Mucosa of rectum (tissue), 2 donors: ENCODE measurements around the gene PDZD7.
"Not testable (repeated sequence)": the region's sequence is repeated elsewhere in the genome, so short reads cannot be mapped to it uniquely, and the experiment has no call there.

Experiments
- H3K27ac ChIP-seq, 2 donors: one replicate each; pipeline ENCODE4 v1.7.0; 2013; ENCODE audit warnings: inconsistent platforms in 2 of 2, low read depth in 2 of 2, low read length in 2 of 2
- H3K27me3 ChIP-seq, 2 donors: one replicate each; pipeline ENCODE4 v1.7.0; 2013; ENCODE audit warnings: low read length in 2 of 2; ENCODE audit not compliant: control insufficient read depth in 2 of 2, insufficient read depth in 2 of 2
- H3K36me3 ChIP-seq, 2 donors: one replicate each; pipeline ENCODE4 v1.7.0; 2013; ENCODE audit warnings: low read length in 2 of 2; ENCODE audit not compliant: control insufficient read depth in 2 of 2, insufficient read depth in 2 of 2
- H3K4me1 ChIP-seq, 2 donors: one replicate each; pipeline ENCODE4 v1.7.0; 2013; ENCODE audit warnings: low read length in 2 of 2, mild to moderate bottlenecking in 1 of 2; ENCODE audit not compliant: control insufficient read depth in 2 of 2, insufficient read depth in 2 of 2
- H3K4me3 ChIP-seq, 2 donors: one replicate each; pipeline ENCODE4 v1.7.0; 2013; ENCODE audit warnings: low read length in 2 of 2
- H3K9ac ChIP-seq, 2 donors: one replicate each; pipeline ENCODE4 v1.7.0; 2013; ENCODE audit warnings: low read length in 2 of 2, low read depth in 1 of 2, mild to moderate bottlenecking in 1 of 2
- H3K9me3 ChIP-seq, 2 donors: one replicate each; pipeline ENCODE4 v1.7.0; 2013; ENCODE audit warnings: low read length in 2 of 2; ENCODE audit not compliant: control insufficient read depth in 2 of 2
- donor health status: healthy.
- donor health status: Normal muscosa, but diverticular disease.

PDZD7 gene

GRCh38 chr10:101040851-101041250 lies 9.9 kb upstream of the PDZD7 start:
- H3K27me3 ChIP-seq = no peaks in the 10 kb centered on the region
- H3K27ac ChIP-seq = no peak overlapping the region
- no peaks in the 10 kb centered on the region for H3K9me3 ChIP-seq
- no peak overlapping the region for H3K4me3 ChIP-seq
- H3K4me1 ChIP-seq = peaks cover 20 to 23% of the 10 kb centered on the region in 2 donors
- H3K36me3 ChIP-seq = peaks cover 19 to 31% of the 10 kb centered on the region in 2 donors
- H3K9ac ChIP-seq = no peak overlapping the region

GRCh38 chr10:101040061-101040460 lies 9.1 kb upstream of the PDZD7 start:
- peaks cover 21 to 37% of the 10 kb centered on the region in 2 donors for H3K36me3 ChIP-seq

DNA sequence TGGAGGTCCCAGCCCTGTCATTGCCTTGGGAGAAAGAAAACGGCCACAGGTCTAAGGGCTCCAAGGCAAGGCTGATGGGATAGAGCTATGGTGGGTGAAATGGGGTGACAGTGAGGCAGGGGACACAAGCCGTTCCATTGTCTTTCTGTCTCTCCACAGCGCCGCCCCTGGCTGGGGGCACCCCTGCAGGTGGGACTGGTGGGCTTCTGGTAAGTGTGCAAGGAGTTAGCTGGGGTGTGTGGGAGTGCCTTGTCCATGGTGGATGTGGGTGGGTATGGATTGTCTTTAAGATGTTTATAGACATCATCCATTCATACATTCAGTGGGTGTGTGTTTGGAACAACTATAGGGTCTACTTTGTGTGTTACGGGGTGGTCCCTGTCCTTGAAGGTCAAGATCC lies 7.6 kb upstream of the PDZD7 start:
- H3K9ac ChIP-seq = no peak overlapping the region
- H3K27ac ChIP-seq = no peak overlapping the region
- no peaks in the 10 kb centered on the region for H3K9me3 ChIP-seq
- peaks cover 21 to 37% of the 10 kb centered on the region in 2 donors for H3K36me3 ChIP-seq
- no peaks in the 10 kb centered on the region for H3K27me3 ChIP-seq
- H3K4me1 ChIP-seq = peaks cover 18% of the 10 kb centered on the region in 2 donors
- no peak overlapping the region for H3K4me3 ChIP-seq

More at GRCh38 chr10:101040061-101040460, 9.1 kb upstream of the PDZD7 start:
- no peak overlapping the region for H3K27ac ChIP-seq
- H3K4me3 ChIP-seq = no peak overlapping the region
- H3K9ac ChIP-seq = no peak overlapping the region
- H3K9me3 ChIP-seq = no peaks in the 10 kb centered on the region
- no peaks in the 10 kb centered on the region for H3K27me3 ChIP-seq
- peaks cover 20 to 23% of the 10 kb centered on the region in 2 donors for H3K4me1 ChIP-seq

GRCh38 chr10:101036726-101037125 lies 5.8 kb upstream of the PDZD7 start:
- Histone ChIP-seq H3K9me3 (no peaks in the 10 kb centered on the region), H3K27ac (no peak overlapping the region), H3K36me3 (peaks cover 21 to 37% of the 10 kb centered on the region in 2 donors), H3K27me3 (no peaks in the 10 kb centered on the region), H3K4me1 (peaks cover 21% of the 10 kb centered on the region in 2 donors), H3K9ac (no peak overlapping the region), H3K4me3 (no peak overlapping the region)

- no peaks in the 10 kb centered on the region for H3K27me3 ChIP-seq
- peaks cover 21 to 37% of the 10 kb centered on the region in 2 donors for H3K36me3 ChIP-seq
- no peaks in the 10 kb centered on the region for H3K9me3 ChIP-seq
- H3K4me1 ChIP-seq = peaks cover 23 to 24% of the 10 kb centered on the region in 2 donors
- H3K4me3 ChIP-seq = no peak overlapping the region
- no peak overlapping the region for H3K27ac ChIP-seq
- H3K9ac ChIP-seq = no peak overlapping the region
These were observed 5.2 kb upstream of the PDZD7 start for GRCh38 chr10:101035916-101036702.

DNA sequence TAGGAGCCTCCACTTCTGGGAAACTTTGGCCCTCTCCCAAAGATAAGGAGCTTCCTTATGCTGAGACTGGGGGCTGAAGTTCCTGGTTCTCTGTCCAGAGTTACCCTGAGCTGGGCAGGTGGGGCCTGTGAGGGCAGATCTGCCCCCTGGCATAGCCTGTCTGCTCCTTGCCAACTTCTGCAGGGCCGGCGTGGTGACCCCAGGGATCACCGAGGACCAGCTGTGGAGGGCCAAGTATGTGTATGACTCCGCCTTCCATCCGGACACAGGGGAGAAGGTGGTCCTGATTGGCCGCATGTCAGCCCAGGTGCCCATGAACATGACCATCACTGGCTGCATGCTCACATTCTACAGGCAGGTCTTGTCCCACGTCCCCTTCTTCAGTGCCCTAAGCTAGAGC lies 4.4 kb upstream of the PDZD7 start:
- peaks cover 21 to 25% of the 10 kb centered on the region in 2 donors for H3K4me1 ChIP-seq
- H3K9ac ChIP-seq = no peak overlapping the region
- H3K27me3 ChIP-seq = no peaks in the 10 kb centered on the region
- H3K4me3 ChIP-seq = no peak overlapping the region
- no peak overlapping the region for H3K27ac ChIP-seq
- H3K9me3 ChIP-seq = no peaks in the 10 kb centered on the region
- peaks cover 21 to 37% of the 10 kb centered on the region in 2 donors for H3K36me3 ChIP-seq

DNA sequence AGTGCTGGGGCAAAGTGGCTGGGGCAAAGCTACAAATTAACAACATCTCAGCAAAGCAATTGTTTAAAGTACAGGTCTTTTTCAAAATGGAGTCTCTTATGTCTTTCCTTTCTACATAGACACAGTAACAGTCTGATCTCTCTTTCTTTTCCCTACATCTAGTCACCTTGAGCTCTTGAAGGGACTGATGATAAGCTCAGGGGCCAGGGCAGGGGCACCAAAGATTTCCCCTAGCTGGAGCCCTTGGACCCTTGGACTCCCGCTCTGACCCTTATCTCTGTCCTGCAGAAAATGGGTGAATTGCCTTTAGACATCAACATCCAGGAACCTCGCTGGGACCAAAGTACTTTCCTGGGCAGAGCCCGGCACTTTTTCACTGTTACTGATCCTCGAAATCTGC lies 3.5 kb upstream of the PDZD7 start:
- Histone ChIP-seq H3K4me1 (peaks cover 21 to 25% of the 10 kb centered on the region in 2 donors), H3K36me3 (peaks cover 21 to 35% of the 10 kb centered on the region in 2 donors)
- not testable (repeated sequence) for H3K27me3 ChIP-seq, H3K9ac ChIP-seq, H3K4me3 ChIP-seq, H3K27ac ChIP-seq, H3K9me3 ChIP-seq

GRCh38 chr10:101033276-101033675 lies 2.3 kb upstream of the PDZD7 start:
- Histone ChIP-seq H3K4me3 (peak overlapping the region in 1 of 2 donors; percentile 74), H3K9ac (peak overlapping the region in 1 of 2 donors; percentile 79)

DNA sequence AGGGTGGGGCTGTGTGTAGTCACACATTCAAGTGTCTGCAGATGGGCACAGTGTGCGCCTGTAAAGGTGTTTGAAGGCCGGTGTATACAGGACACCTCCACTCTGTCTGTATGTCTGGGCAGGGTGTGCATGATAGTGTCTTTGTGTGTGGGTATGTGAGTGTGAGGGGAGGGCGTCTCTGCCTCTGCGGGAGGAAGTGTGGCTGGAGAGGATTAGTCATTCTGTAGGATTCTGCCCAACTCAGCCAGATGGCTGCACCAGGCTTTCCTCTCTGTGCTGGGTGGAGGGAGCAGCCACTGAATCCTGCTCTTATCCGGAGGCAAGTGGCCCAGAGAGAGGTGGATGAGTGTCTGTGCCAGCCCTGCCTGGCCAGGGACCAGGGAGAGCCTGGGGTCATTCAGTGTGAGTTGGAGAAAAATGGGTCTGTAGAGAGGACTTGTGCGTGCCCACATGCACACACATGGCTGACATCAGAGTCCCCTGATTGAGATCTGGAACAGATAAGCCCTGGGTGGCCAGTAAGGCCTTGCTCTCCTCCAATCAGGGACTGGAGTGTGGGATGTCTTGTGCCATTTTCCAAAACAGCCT lies 1.8 kb upstream of the PDZD7 start:
- Histone ChIP-seq H3K9me3 (no peaks in the 10 kb centered on the region), H3K27me3 (peaks cover 0 to 5% of the 10 kb centered on the region in 2 donors), H3K9ac (peak overlapping the region; percentile 79 to 87), H3K36me3 (peaks cover 17 to 22% of the 10 kb centered on the region in 2 donors), H3K4me3 (peak overlapping the region; percentile 74 to 81), H3K27ac (peak overlapping the region; percentile 78 to 87), H3K4me1 (peaks cover 21% of the 10 kb centered on the region in 2 donors)

More at GRCh38 chr10:101033276-101033675, 2.3 kb upstream of the PDZD7 start:
- Histone ChIP-seq H3K27me3 (peaks cover 0 to 5% of the 10 kb centered on the region in 2 donors), H3K4me1 (peaks cover 21 to 25% of the 10 kb centered on the region in 2 donors), H3K36me3 (peaks cover 21 to 28% of the 10 kb centered on the region in 2 donors), H3K27ac (no peak overlapping the region), H3K9me3 (no peaks in the 10 kb centered on the region)
